Measurements from ENCODE around the gene KCNN3. TPM values are rescaled to one million over a fixed set of nuclear protein-coding genes. Genes with fewer than 3 reads are reported as not detected.

The KCNN3 gene
- total RNA-seq, 4 donors from 2014 or later: 0.24 to 2.4 (median 0.95) TPM

DNA sequence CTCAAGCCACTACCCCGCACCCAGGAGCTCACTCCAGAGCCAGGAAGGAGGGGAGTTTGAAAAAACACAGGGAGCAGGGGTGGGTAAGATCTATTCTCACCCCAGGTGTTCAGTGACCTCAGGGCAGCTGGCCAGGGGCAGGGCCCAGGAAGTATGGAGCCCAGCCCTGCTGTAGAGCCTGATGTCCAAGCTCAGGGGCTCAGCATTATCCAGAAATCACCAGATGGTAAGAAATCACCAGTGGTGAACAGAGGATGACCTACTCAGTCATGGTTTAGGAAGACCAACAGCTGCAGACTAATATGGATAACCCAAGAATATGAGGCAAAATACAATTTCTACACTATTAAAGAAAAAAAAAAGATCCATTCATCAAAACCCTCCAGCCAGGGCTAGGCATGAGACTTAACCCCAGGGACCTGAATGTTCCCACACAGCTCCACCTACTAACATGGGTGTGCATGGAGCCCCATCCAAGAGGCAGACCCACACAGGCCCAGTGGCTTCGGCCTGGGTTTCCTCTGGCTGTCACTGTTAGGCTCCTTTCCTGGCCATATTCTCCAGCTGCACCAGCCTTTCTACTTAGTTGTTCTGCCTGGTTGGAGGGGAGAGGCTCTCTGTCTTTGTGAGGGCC lies 67.6 kb downstream of the KCNN3 start:
- TF ChIP-seq, protein P1, sequence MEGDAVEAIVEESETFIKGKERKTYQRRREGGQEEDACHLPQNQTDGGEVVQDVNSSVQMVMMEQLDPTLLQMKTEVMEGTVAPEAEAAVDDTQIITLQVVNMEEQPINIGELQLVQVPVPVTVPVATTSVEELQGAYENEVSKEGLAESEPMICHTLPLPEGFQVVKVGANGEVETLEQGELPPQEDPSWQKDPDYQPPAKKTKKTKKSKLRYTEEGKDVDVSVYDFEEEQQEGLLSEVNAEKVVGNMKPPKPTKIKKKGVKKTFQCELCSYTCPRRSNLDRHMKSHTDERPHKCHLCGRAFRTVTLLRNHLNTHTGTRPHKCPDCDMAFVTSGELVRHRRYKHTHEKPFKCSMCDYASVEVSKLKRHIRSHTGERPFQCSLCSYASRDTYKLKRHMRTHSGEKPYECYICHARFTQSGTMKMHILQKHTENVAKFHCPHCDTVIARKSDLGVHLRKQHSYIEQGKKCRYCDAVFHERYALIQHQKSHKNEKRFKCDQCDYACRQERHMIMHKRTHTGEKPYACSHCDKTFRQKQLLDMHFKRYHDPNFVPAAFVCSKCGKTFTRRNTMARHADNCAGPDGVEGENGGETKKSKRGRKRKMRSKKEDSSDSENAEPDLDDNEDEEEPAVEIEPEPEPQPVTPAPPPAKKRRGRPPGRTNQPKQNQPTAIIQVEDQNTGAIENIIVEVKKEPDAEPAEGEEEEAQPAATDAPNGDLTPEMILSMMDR (IDR thresholded peaks at IDR 0.05): no peak
- DNase-seq (ENCODE audit: low spot score) (no peak), ATAC-seq (ENCODE audit: low FRiP score) (peak; percentile 30)

DNA sequence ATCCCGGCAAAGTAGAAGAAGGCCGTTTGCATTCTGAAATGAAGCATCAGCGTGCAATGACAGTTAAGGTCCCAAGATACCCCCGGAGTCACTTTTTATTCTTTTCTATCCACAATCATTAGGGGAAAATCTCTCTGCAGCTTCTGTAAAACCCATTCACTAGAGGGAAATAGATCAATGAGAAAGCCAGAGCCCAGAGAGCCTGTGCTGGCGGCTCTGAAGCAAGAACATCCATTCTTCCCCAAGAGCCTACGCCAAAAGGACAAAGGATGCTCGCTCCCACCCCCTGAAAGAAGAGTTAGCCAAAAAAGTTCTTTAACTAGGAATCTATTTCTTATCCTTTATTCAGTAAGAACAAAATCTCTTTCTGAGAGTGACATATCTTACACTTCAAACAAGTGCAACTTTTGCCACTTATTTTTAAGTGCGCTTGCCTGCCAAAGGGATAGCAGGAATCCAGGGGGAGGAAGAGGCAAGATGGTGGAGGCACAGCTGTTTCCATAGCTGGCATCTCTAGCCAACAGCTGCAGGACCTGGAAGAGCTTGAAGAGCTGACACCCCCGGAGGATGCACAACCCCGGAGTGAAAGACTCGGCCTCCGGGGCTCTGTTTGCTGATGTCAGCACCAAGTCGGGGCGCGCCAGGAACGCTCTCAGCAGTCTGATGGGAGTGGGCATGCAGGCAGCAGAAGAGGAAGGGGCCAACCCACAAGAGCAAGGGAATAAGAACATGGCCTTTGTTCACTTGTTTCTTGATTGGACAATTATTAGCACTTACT lies 68.7 kb downstream of the KCNN3 start:
- DNase-seq (ENCODE audit: low spot score) (no peak), ATAC-seq (ENCODE audit: low FRiP score) (no peak)
- TF ChIP-seq, protein P1 (IDR thresholded peaks at IDR 0.05): no peak

DNA sequence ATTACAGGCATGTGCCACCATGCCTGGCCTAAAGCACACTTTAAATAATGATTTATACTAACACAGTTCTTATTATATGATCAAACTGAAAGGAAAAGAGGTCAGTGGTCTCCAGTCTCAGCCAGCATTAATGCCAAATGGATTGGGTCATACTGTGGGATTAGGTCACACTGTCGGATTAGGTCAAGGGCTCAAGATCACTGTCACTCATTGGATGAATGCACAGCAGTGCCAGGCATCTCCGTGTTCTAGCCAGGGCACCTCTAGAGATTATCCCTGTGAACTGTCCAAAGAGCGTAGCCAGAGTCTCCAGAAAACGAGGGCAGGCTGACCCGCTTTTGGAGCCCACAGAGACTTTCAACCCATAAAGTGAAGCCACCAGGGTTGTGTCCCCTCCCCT lies 70.9 kb downstream of the KCNN3 start:
- DNase-seq (ENCODE audit: low spot score) (no peak), ATAC-seq (ENCODE audit: low FRiP score) (no peak)
- TF ChIP-seq, protein P1 (IDR thresholded peaks at IDR 0.05): no peak

GRCh38 chr1:154798645-154799044 lies 71.4 kb downstream of the KCNN3 start:
- DNase-seq (ENCODE audit: low spot score) (no peak), ATAC-seq (ENCODE audit: low FRiP score) (no peak)
- TF ChIP-seq, protein P1 (IDR thresholded peaks at IDR 0.05): no peak

GRCh38 chr1:154797175-154797574 lies 72.9 kb downstream of the KCNN3 start:
- DNase-seq (ENCODE audit: low spot score) (no peak), ATAC-seq (ENCODE audit: low FRiP score) (no peak)
- TF ChIP-seq, protein P1 (IDR thresholded peaks at IDR 0.05): no peak

- ATAC-seq (ENCODE audit: low FRiP score): no peak
- no peak for DNase-seq (ENCODE audit: low spot score)
- TF ChIP-seq, protein P1 (IDR thresholded peaks at IDR 0.05): no peak
Measured at GRCh38 chr1:154796303-154796892, 73.7 kb downstream of the KCNN3 start.
